ENCODE results near the gene EID1.

EID1 gene

DNA sequence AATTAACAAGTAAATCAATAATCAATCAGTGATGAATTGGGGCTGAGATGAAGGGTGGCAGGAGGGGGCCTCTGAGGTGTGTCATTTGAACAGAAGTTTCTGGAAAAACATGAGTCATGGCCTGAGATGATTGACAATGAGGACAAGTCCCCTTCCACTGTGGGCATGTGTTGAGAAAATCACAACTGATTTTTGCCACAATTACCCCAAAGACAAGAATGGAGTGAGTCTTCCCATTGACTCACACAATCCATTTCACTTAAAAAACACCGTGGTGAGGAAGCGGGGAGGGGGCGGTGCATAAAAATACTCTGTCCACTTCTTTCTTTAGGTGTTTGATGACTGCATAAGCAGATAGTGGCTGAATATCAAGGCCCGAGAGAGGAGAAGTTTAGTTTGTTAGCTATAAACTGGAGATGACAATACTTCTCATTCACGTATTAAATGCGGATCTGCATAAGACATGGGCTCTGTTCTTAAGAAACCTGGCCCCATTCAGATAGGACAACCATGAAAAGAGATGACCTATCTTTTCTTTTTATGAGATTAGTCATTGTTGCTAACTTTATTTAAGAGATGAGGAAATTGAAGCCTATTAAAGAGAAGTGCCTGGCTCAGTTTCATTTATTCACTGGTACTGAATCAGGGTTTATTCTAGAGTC is 51.1 kb downstream of the EID1 start:
- H3K4me1 Mint-ChIP-seq: no peaks in the 10 kb centered on the region
- no peak overlapping the region for H3K27ac Mint-ChIP-seq
- no peaks in the 10 kb centered on the region for H3K36me3 Mint-ChIP-seq (ENCODE audit: low read depth)
- H3K4me3 Mint-ChIP-seq: no peak overlapping the region
- TF ChIP-seq, protein P1, sequence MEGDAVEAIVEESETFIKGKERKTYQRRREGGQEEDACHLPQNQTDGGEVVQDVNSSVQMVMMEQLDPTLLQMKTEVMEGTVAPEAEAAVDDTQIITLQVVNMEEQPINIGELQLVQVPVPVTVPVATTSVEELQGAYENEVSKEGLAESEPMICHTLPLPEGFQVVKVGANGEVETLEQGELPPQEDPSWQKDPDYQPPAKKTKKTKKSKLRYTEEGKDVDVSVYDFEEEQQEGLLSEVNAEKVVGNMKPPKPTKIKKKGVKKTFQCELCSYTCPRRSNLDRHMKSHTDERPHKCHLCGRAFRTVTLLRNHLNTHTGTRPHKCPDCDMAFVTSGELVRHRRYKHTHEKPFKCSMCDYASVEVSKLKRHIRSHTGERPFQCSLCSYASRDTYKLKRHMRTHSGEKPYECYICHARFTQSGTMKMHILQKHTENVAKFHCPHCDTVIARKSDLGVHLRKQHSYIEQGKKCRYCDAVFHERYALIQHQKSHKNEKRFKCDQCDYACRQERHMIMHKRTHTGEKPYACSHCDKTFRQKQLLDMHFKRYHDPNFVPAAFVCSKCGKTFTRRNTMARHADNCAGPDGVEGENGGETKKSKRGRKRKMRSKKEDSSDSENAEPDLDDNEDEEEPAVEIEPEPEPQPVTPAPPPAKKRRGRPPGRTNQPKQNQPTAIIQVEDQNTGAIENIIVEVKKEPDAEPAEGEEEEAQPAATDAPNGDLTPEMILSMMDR (IDR thresholded peaks at IDR 0.05; ENCODE audit: unreplicated experiment in 3 of 3): no peak
- H3K27me3 Mint-ChIP-seq (ENCODE audit: low read depth): no peaks in the 10 kb centered on the region
- no peaks in the 10 kb centered on the region for H3K9me3 Mint-ChIP-seq

DNA sequence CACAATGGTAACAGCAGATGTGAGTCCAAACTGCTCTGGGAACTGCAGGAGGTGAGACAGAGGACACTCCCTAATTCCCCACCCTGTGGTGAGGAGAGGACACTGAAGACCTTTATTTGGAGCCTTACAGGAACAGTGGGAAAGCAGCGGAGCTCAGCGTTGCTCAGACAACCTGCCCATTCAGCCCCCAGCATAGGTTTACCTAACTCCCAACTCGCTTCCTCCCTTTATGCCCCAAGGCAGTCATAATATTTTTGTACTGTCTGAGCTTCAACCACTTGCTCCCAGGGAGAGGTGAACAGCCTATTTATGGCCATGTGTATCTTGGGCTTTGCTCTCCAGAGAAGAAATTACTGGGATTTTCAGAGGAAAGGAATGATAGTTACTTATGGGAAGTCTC is 51.7 kb downstream of the EID1 start:
- H3K27me3 Mint-ChIP-seq (ENCODE audit: low read depth): no peaks in the 10 kb centered on the region
- H3K4me1 Mint-ChIP-seq: no peaks in the 10 kb centered on the region
- no peak overlapping the region for H3K4me3 Mint-ChIP-seq
- H3K27ac Mint-ChIP-seq: no peak overlapping the region
- H3K36me3 Mint-ChIP-seq (ENCODE audit: low read depth): no peaks in the 10 kb centered on the region
- TF ChIP-seq, protein P1 (IDR thresholded peaks at IDR 0.05; ENCODE audit: unreplicated experiment in 3 of 3): no peak
- H3K9me3 Mint-ChIP-seq: no peaks in the 10 kb centered on the region

Data from nephron (organoid).